PC-9 (cell line): ENCODE data around the gene KDELR1. TPM values are rescaled to one million over a fixed set of nuclear protein-coding genes. Genes with fewer than 3 reads are reported as not detected.
"Not testable (repeated sequence)": the region's sequence is repeated elsewhere in the genome, so short reads cannot be mapped to it uniquely, and the experiment has no call there.

Source experiments
- BruUV-seq: library from RNA; stranded (reverse); fragments of 400-500 nt; replicated peaks from 2 replicates; lab custom pipeline; 2021; lab: Mats Ljungman, UMichigan
- CTCF ChIA-PET: fragments of 300-600 bp; sonication (Branson Sonifier 250); formaldehyde crosslinking; loops from one replicate; lab custom pipeline; 2022; ENCODE audit warnings: antibody characterized with exemption; lab: Charles Lee
- POLR2A ChIA-PET: fragments of 300-600 bp; sonication (Branson Sonifier 250); formaldehyde crosslinking; loops from one replicate; lab custom pipeline; 2022; ENCODE audit warnings: antibody characterized with exemption; ENCODE audit not compliant: unreplicated experiment; lab: Charles Lee
- DNase-seq, 2 experiments: peaks; one replicate each; pipeline versions ENCODE4 v3.0.0 to v3.0.0-alpha.2; 2015 to 2022; ENCODE audit warnings: mixed read lengths in 1 of 2
- H2AFZ ChIP-seq: fragments of 200-600 bp; sonication (generic); 2 replicates; pipeline ENCODE4 v1.8.1; 2017; ENCODE audit warnings: antibody characterized with exemption
- H3F3A ChIP-seq: fragments of 200-600 bp; sonication (generic); 2 replicates; pipeline ENCODE4 v1.8.1; 2017; ENCODE audit warnings: antibody characterized with exemption, mild to moderate bottlenecking, low read depth; ENCODE audit not compliant: insufficient read depth
- H3K27ac ChIP-seq: fragments of 200-600 bp; sonication (generic); 2 replicates; pipeline ENCODE4 v1.6.1; 2016; ENCODE audit warnings: mixed run types
- H3K27me3 ChIP-seq: fragments of 200-600 bp; sonication (generic); 2 replicates; pipeline ENCODE4 v1.6.1; 2016; ENCODE audit warnings: low read depth, mixed run types; ENCODE audit not compliant: insufficient read depth
- H3K36me3 ChIP-seq: fragments of 200-600 bp; sonication (generic); 2 replicates; pipeline ENCODE4 v1.6.1; 2016; ENCODE audit warnings: low read depth, mixed run types
- H3K4me1 ChIP-seq: fragments of 200-600 bp; sonication (generic); replicated peaks from 2 replicates; pipeline ENCODE4 v1.6.1; 2016; ENCODE audit warnings: mixed run types; ENCODE audit not compliant: insufficient read depth
- H3K4me2 ChIP-seq: fragments of 200-600 bp; sonication (generic); 2 replicates; pipeline ENCODE4 v1.6.1; 2017; ENCODE audit warnings: mixed run types
- H3K4me3 ChIP-seq: fragments of 200-600 bp; sonication (generic); 2 replicates; pipeline ENCODE4 v1.6.1; 2016; ENCODE audit warnings: mixed run types
- H3K79me2 ChIP-seq: fragments of 200-600 bp; sonication (generic); 2 replicates; pipeline ENCODE4 v1.6.1; 2017; ENCODE audit warnings: low read depth, mixed run types
- H3K9me2 ChIP-seq: fragments of 200-600 bp; sonication (generic); 2 replicates; pipeline ENCODE4 v1.8.1; 2017; ENCODE audit warnings: mild to moderate bottlenecking; ENCODE audit not compliant: insufficient read depth
- H3K9me3 ChIP-seq: fragments of 200-600 bp; sonication (generic); 2 replicates; pipeline ENCODE4 v1.8.1; 2016; ENCODE audit warnings: low read depth; ENCODE audit not compliant: insufficient read depth
- H4K20me1 ChIP-seq: fragments of 200-600 bp; sonication (generic); 2 replicates; pipeline ENCODE4 v1.8.1; 2017; ENCODE audit not compliant: insufficient read depth
- CTCF ChIP-seq: fragments of 200-600 bp; sonication (generic); conservative IDR thresholded peaks from 2 replicates; pipeline ENCODE4 v1.6.1; 2017; ENCODE audit warnings: mixed run types, antibody characterized with exemption, mild to moderate bottlenecking, moderate library complexity
- EZH2 ChIP-seq: fragments of 200-600 bp; sonication (generic); IDR thresholded peaks from 2 replicates; pipeline ENCODE4 v1.8.0; 2017; ENCODE audit warnings: antibody characterized with exemption, low read depth
- intact Hi-C: fragments of 100-400 bp; cut with micrococcal nuclease; formaldehyde crosslinking; loops from one replicate; pipeline ENCODE4 v1.10.0; 2022; ENCODE audit not compliant: unreplicated experiment
- total RNA-seq: library from RNA; stranded (reverse); gene quantifications from 2 replicates; pipeline ENCODE4 v1.2.3, GENCODE V29; 2021

KDELR1 gene
- total RNA-seq, 1 experiment from 2014 or later = 261 TPM

- POLR2A ChIA-PET = interaction anchor here (0.5 to 0.7 kb wide), 3 partner anchors 66 to 163 kb away, joined by 3 to 4 read pairs (median 3); no protein-coding TSS in a partner anchor
- intact Hi-C loops = loop anchor here (2.0 to 5.0 kb wide), 2 partner anchors 72 to 94 kb away; a partner anchor contains a TSS
These were observed 1.7 kb upstream of the KDELR1 start for GRCh38 chr19:48392860-48393558.

GRCh38 chr19:48392006-48392344 lies 624 bp upstream of the KDELR1 start:
- H3K27ac ChIP-seq, DNase-seq, BruUV-seq, H2AFZ ChIP-seq, H3K9me2 ChIP-seq, H3K4me1 ChIP-seq, H3K9me3 ChIP-seq, H3K4me3 ChIP-seq: not testable (repeated sequence)
- Histone ChIP-seq H3K79me2 (peaks cover 34% of the 10 kb centered on the region), H3K4me2 (peak overlapping the region; percentile 99; the same call in 1 of the 2 replicates), H3K27me3 (peaks cover 11% of the 10 kb centered on the region), H3K36me3 (peaks cover 24% of the 10 kb centered on the region), H3F3A (peaks cover 45% of the 10 kb centered on the region), H4K20me1 (peaks cover 15% of the 10 kb centered on the region)
- intact Hi-C loops = loop anchor here (2.0 to 5.0 kb wide), 2 partner anchors 71 to 95 kb away; a partner anchor contains a TSS
- CTCF ChIA-PET = interaction anchor here (0.5 to 1.6 kb wide), 8 partner anchors 23 to 1674 kb away, joined by 3 to 30 read pairs (median 6); no protein-coding TSS in a partner anchor
- POLR2A ChIA-PET = interaction anchor here (0.6 to 1.5 kb wide), 6 partner anchors 28 to 192 kb away, joined by 4 to 9 read pairs (median 6); partner anchors contain the start of genes SYNGR4 and TMEM143

More at GRCh38 chr19:48392860-48393558, 1.7 kb upstream of the KDELR1 start:
- no TSS peak for BruUV-seq
- Histone ChIP-seq H3K27ac (no peak overlapping the region), H3K4me2 (peak overlapping the region; percentile 54; the same call in 1 of the 2 replicates), H3K4me3 (no peak overlapping the region), H3F3A (peaks cover 48% of the 10 kb centered on the region), H3K27me3 (peaks cover 11% of the 10 kb centered on the region), H3K36me3 (peaks cover 14% of the 10 kb centered on the region), H3K9me3 (no peaks in the 10 kb centered on the region), H3K9me2 (no peaks in the 10 kb centered on the region), H4K20me1 (peaks cover 7% of the 10 kb centered on the region), H2AFZ (no peak overlapping the region), H3K79me2 (peaks cover 38% of the 10 kb centered on the region), H3K4me1 (peaks cover 13% of the 10 kb centered on the region)
- DNase-seq = no peak
- CTCF ChIA-PET = interaction anchor here (0.6 kb wide), 2 partner anchors 9 to 22 kb away, joined by 7 to 10 read pairs; no protein-coding TSS in a partner anchor
- no peak for TF ChIP-seq EZH2
- no peak for TF ChIP-seq CTCF

GRCh38 chr19:48390188-48391099 lies 907 bp downstream of the KDELR1 start:
- POLR2A ChIA-PET = interaction anchor here (0.6 to 1.5 kb wide), 3 partner anchors 13 to 103 kb away, joined by 7 to 22 read pairs (median 8); partner anchors contain the start of genes SYNGR4 and TMEM143
- no peaks in the 10 kb centered on the region for H3K4me1 ChIP-seq
- H3K79me2 ChIP-seq = peaks cover 34% of the 10 kb centered on the region
- H3K4me3 ChIP-seq = peak overlapping the region; percentile 91
- H3F3A ChIP-seq = peaks cover 43% of the 10 kb centered on the region
- peaks cover 11% of the 10 kb centered on the region for H3K27me3 ChIP-seq
- intact Hi-C loops = loop anchor here (1.0 to 5.0 kb wide), 3 partner anchors 26 to 123 kb away; partner anchors contain the start of gene SYNGR4
- H3K27ac ChIP-seq = peak overlapping the region; percentile 58
- CTCF ChIA-PET = interaction anchor here (1.1 to 1.6 kb wide), 5 partner anchors 55 to 199 kb away, joined by 3 to 30 read pairs (median 4); no protein-coding TSS in a partner anchor
- H3K9me3 ChIP-seq = no peaks in the 10 kb centered on the region
- TF ChIP-seq EZH2 = no peak
- peak; percentile 77 for TF ChIP-seq CTCF
- peak overlapping the region; percentile 75 for H2AFZ ChIP-seq
- H3K9me2 ChIP-seq = no peaks in the 10 kb centered on the region
- H3K4me2 ChIP-seq = peak overlapping the region; percentile 99
- peaks cover 30% of the 10 kb centered on the region for H3K36me3 ChIP-seq
- peak in 1 of 2 experiments; percentile 56 for DNase-seq
- peaks cover 20% of the 10 kb centered on the region for H4K20me1 ChIP-seq
- BruUV-seq = TSS peak; percentile 45
